ENCODE measurements around the gene ART4. TPM values are rescaled to one million over a fixed set of nuclear protein-coding genes. Genes with fewer than 3 reads are reported as not detected.
A peak's percentile ranks its signal among the peaks of the same experiment; 100 is the strongest.

ART4 gene
- total RNA-seq, 2 experiments from 2014 or later: not detected

- Histone ChIP-seq H3K4me1 (ENCODE audit: insufficient read depth, low read length) (peaks cover 11% of the 10 kb centered on the region), H3K27me3 (ENCODE audit: control insufficient read depth in 1 of 2, insufficient read depth in 2 of 2, low read length in 2 of 2) (no peaks in the 10 kb centered on the region), H3K36me3 (ENCODE audit: insufficient read depth, low read length) (no peaks in the 10 kb centered on the region), H3K27ac (ENCODE audit: low read depth in 1 of 2, low read length in 2 of 2) (no peak overlapping the region), H3K9me3 (ENCODE audit: control insufficient read depth in 1 of 2, insufficient read depth in 1 of 2, low read length in 2 of 2) (no peaks in the 10 kb centered on the region), H3K4me3 (ENCODE audit: low read length) (peak overlapping the region; percentile 7)
- ChIA-PET POLR2A (interaction anchor here (0.7 to 1.8 kb wide), 8 partner anchors 11 to 113 kb away, joined by 3 to 7 read pairs (median 4); partner anchors contain the start of genes ARHGDIB, C12orf60 and WBP11), CTCF (interaction anchor here (0.7 to 1.4 kb wide), 2 partner anchors 10 to 19 kb away, joined by 3 read pairs; no protein-coding TSS in a partner anchor)
- H3K9me3 Mint-ChIP-seq: no peaks in the 10 kb centered on the region
- peak; percentile 91 for ATAC-seq (ENCODE audit: poor library complexity)
- peak overlapping the region; percentile 86 for H3K27ac Mint-ChIP-seq
- intact Hi-C loops (cut with DNase I, micrococcal nuclease): loop anchor here in 1 of 2 experiments (1.0 to 10.0 kb wide), 3 partner anchors 38 to 110 kb away; partner anchors contain the start of genes C12orf60 and WBP11
- DNase-seq: peak; percentile 68 to 93 (median 82)
- no peaks in the 10 kb centered on the region for H3K36me3 Mint-ChIP-seq (ENCODE audit: low read depth)
- peaks cover 47% of the 10 kb centered on the region for H3K4me1 Mint-ChIP-seq (ENCODE audit: low read depth)
- H3K27me3 Mint-ChIP-seq: no peaks in the 10 kb centered on the region
- TF ChIP-seq CTCF (IDR thresholded peaks at IDR 0.05): no peak
- H3K4me3 Mint-ChIP-seq: peak overlapping the region; percentile 75
Measured at GRCh38 chr12:14884458-14884878, 41.1 kb upstream of the ART4 start.

GRCh38 chr12:14883686-14884085 lies 40.4 kb upstream of the ART4 start:
- DNase-seq: no peak
- Histone ChIP-seq H3K4me3 (ENCODE audit: low read length) (no peak overlapping the region), H3K9me3 (ENCODE audit: control insufficient read depth in 1 of 2, insufficient read depth in 1 of 2, low read length in 2 of 2) (no peaks in the 10 kb centered on the region), H3K4me1 (ENCODE audit: insufficient read depth, low read length) (peaks cover 11% of the 10 kb centered on the region), H3K27ac (ENCODE audit: low read depth in 1 of 2, low read length in 2 of 2) (no peak overlapping the region), H3K27me3 (ENCODE audit: control insufficient read depth in 1 of 2, insufficient read depth in 2 of 2, low read length in 2 of 2) (no peaks in the 10 kb centered on the region), H3K36me3 (ENCODE audit: insufficient read depth, low read length) (no peaks in the 10 kb centered on the region)
- Mint-ChIP-seq H3K4me1 (ENCODE audit: low read depth) (peaks cover 47% of the 10 kb centered on the region), H3K36me3 (ENCODE audit: low read depth) (no peaks in the 10 kb centered on the region), H3K27ac (no peak overlapping the region), H3K4me3 (no peak overlapping the region), H3K9me3 (no peaks in the 10 kb centered on the region), H3K27me3 (no peaks in the 10 kb centered on the region)
- TF ChIP-seq CTCF (IDR thresholded peaks at IDR 0.05): no peak
- intact Hi-C loops (cut with DNase I, micrococcal nuclease): loop anchor here in 1 of 2 experiments (1.0 to 10.0 kb wide), 3 partner anchors 39 to 109 kb away; partner anchors contain the start of genes C12orf60 and WBP11
- CTCF ChIA-PET: interaction anchor here (0.8 to 1.4 kb wide), 2 partner anchors 10 to 20 kb away, joined by 3 read pairs; no protein-coding TSS in a partner anchor
- POLR2A ChIA-PET: interaction anchor here (0.8 to 1.8 kb wide), 4 partner anchors 10 to 112 kb away, joined by 4 to 7 read pairs (median 6); partner anchors contain the start of gene ARHGDIB
- ATAC-seq (ENCODE audit: poor library complexity): no peak

- H3K4me3 Mint-ChIP-seq: peak overlapping the region; percentile 30
- peak overlapping the region; percentile 60 for H3K27ac Mint-ChIP-seq
- no peaks in the 10 kb centered on the region for H3K36me3 ChIP-seq (ENCODE audit: insufficient read depth, low read length)
- H3K9me3 ChIP-seq (ENCODE audit: control insufficient read depth in 1 of 2, insufficient read depth in 1 of 2, low read length in 2 of 2): no peaks in the 10 kb centered on the region
- no peaks in the 10 kb centered on the region for H3K27me3 Mint-ChIP-seq
- no peaks in the 10 kb centered on the region for H3K36me3 Mint-ChIP-seq (ENCODE audit: low read depth)
- no peaks in the 10 kb centered on the region for H3K9me3 Mint-ChIP-seq
- DNase-seq (no peak), ATAC-seq (ENCODE audit: poor library complexity) (no peak)
- no peak overlapping the region for H3K27ac ChIP-seq (ENCODE audit: low read depth in 1 of 2, low read length in 2 of 2)
- H3K4me3 ChIP-seq (ENCODE audit: low read length): no peak overlapping the region
- peaks cover 39% of the 10 kb centered on the region for H3K4me1 Mint-ChIP-seq (ENCODE audit: low read depth)
- peaks cover 10% of the 10 kb centered on the region for H3K4me1 ChIP-seq (ENCODE audit: insufficient read depth, low read length)
- ChIA-PET CTCF (no interaction called here), POLR2A (interaction anchor here (0.6 kb wide), 1 partner anchor 106 kb away, joined by 3 read pairs; no protein-coding TSS in a partner anchor)
- intact Hi-C loops (cut with DNase I, micrococcal nuclease): loop anchor here in 1 of 2 experiments (5.0 to 10.0 kb wide), 2 partner anchors 41 to 106 kb away; a partner anchor contains a TSS
- TF ChIP-seq CTCF (IDR thresholded peaks at IDR 0.05): no peak
- H3K27me3 ChIP-seq (ENCODE audit: control insufficient read depth in 1 of 2, insufficient read depth in 2 of 2, low read length in 2 of 2): no peaks in the 10 kb centered on the region
Measured at GRCh38 chr12:14880890-14881453, 37.6 kb upstream of the ART4 start.
